ENCODE results near the gene SNAP29. TPM values are rescaled to one million over a fixed set of nuclear protein-coding genes. Genes with fewer than 3 reads are reported as not detected.
A peak's percentile ranks its signal among the peaks of the same experiment; 100 is the strongest.
"Not testable (repeated sequence)": the region's sequence is repeated elsewhere in the genome, so short reads cannot be mapped to it uniquely, and the experiment has no call there.

SNAP29 gene
- polyA plus RNA-seq, 12 donors, result 22.7 to 131 (median 27.9) TPM

GRCh38 chr22:20829491-20830134, 29.2 kb upstream of the SNAP29 start:
- DNase-seq, result no peak

- DNase-seq, result no peak
These were observed 25.6 kb upstream of the SNAP29 start for GRCh38 chr22:20833225-20833665.

DNA sequence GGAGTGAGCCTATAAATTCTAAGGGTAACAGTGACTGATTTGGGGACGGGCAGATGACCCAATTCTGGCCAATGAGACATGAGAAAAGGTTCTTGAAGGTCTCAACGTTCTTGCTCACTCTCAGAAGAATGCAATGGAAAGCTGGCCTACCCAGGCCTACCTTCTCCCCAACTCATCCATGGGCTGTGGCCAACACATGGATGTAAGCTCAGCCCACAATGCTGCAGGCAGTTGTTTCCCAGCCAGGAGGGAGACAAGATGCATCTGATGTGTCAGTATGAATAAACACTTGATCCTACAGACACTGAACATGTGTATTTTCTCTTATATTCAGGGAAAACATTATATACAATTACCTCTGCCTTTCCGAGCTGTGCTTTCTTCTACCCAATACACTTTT, 24.6 kb upstream of the SNAP29 start:
- no peak for DNase-seq

GRCh38 chr22:20834725-20835124, 24.1 kb upstream of the SNAP29 start:
- DNase-seq, result no peak

DNA sequence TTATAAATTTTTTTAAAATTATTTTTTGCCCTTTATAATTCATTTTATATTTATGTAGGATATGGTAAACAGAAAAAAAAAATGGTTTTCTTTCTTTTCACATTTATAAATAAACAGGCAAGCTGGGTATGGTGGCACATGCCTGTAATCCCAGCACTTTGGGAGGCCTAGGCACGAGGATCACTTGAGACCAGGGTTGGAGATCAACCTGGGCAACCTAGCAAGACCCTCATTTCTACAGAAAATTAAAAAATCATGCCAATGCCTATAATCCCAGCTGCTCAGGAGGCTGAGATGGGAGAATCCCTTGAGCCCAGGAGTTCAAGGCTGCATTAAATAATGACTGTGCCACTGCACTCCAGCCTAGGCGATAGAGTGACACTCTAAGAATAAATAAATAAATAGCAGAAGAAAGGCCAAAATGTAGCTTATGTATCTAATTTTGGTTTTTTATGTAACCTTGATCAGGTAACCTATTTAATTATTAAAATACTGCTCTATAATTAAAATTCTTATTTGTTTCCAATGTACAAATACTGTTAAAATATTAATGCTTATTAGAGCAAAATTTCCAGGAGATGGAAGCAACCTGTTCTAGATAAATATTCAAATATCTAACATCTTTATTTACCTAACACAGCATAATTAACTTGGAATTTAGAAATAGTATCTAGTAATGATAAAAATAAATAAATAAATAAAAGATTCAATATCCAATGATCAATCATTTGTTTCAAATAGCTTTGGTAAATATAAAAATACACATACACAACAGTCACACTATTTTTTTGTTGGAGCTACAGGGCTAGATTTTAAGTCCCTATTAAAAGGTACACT, 21.6 kb upstream of the SNAP29 start:
- no peak for DNase-seq

DNA sequence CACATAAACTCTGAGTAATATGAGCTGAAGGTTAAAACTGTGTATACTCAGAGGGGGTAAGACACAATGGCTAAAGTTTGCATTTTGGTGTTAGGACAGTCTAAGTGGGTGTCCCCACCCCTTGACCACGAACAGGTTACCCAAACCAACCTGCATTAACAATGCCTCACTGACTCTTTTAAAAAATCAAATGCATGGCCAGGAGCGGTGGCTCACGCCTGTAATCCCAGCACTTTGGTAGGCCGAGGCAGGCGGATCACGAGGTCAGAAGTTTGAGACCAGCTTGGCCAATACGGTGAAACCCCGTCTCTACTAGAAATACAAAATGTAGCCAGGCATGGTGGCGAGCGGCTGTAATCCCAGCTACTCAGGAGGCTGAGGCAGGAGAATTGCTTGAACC, 19.5 kb upstream of the SNAP29 start:
- DNase-seq, result not testable (repeated sequence)

GRCh38 chr22:20839837-20840645, 18.8 kb upstream of the SNAP29 start:
- no peak for DNase-seq

DNA sequence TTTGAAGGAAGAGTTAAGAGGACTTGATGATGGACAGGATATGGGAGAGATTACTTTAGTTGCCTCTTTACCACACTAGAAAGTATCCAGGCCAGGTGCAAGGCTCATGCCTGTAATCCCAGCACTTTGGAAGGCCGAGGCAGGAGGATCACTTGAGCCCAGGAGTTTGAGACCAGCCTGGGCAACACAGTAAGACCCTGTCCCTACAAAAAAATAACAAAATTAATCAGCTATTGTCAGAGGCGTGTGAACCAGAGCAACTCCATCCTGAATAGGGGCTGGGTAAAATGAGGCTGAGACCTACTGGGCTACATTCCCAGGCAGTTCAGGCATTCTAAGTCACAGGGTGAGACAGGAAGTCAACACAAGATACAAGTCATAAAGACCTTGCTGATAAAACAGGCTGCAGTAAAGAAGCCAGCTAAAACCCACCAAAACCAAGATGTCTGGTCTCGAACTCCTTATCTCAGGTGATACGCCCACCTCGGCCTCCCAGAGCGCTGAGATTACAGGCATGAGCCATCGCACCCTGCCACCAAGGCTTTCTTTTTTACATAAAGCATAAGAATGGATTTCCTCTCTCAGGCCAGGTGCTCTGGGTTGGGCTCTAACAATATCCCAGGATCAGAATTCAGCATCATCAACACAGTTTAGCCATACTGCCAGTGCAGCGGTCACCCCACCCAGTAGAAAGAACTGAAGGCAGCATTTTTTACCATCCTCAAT, 18.0 kb upstream of the SNAP29 start:
- no peak for DNase-seq

- no peak for DNase-seq
These were observed 15.3 kb upstream of the SNAP29 start for GRCh38 chr22:20843501-20843900.

DNA sequence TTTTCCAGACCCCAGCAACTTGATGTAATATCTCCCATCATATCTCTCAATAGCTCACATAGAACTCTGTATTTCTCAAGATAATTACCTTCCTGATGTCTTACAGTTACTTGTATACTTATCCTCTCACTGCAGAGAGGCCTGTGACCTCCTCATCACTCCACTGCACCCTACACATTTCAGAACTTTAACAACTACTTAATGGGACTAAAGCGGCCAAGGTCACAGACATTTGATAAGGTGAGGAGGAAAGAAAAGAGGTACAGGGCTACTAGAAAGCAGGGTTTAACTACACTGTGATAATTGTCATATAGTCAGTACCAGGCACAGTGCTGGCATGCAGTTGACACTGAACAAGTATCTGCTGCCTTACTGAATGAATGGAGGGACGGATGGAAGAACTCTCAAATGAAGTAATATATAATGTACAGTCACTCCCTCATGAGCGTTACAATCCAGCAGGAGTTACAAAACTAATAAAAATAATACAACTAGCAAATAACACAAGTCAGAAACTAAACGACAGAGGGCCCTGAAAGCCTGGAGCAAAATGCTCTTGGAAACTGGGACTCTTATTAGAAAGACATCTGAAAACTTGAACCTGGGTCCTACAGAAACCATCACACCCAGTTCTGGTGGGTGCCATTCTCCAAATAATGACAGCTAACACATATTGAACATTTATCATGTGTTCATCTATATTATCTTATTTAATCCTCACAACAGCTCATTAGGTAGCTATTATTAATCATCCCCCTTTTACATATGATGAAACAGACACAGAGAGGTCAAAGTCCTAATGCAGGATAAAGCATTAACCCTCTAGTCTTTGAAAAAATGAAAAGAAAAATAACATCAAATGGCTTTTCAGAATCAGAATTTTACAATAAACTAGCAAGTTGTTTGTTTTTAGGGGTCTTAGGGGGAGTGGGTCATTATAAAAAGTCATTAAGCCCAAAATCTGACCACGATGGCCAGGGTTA, 14.5 kb upstream of the SNAP29 start:
- no peak for DNase-seq

- no peak for DNase-seq
These were observed 11.4 kb upstream of the SNAP29 start for GRCh38 chr22:20847318-20847822.

GRCh38 chr22:20852076-20852475, 6.7 kb upstream of the SNAP29 start:
- DNase-seq, result no peak

- no peak for DNase-seq
These were observed 6.3 kb upstream of the SNAP29 start for GRCh38 chr22:20852503-20852902.

- no peak for DNase-seq
These were observed 5.6 kb upstream of the SNAP29 start for GRCh38 chr22:20853236-20853660.

- DNase-seq, result no peak
These were observed 1.6 kb upstream of the SNAP29 start for GRCh38 chr22:20857247-20857643.

DNA sequence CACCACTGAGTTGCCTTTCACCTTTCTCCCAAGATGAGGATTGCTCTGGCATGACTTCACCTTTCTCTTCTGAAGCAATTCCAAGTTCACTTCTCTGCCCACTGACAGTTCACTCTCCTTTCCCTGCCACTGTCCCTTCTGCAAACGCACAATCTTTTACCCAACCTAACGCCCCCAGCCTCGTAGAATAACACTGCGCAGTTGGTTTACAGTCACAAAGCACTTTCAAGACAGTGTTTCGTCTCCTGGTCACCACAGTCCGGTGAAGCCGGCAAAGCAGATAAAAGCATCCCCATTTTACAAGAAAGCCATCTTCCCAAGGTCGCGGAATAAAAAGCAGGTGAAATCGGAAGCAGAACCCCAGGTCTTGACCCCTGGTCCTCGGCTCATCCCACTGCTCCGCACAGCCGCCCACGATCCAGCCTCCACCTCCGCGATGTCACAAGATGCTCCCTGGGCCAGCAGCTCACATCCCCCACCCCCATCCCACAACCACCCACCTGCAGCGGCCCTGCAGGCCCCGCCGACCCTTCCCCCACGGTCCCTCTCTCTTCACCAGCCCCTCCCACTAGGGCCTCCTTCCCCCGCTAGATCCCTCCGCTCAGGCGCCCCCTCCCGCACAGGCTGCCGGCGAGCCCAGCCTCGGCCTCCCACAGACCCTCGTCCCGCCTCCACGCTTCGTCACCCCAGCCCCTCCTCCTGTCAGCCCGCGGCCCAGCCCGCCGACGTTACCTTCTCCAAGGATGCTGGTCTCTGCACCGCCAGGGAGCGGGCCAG, 781 bp upstream of the SNAP29 start:
- peak; percentile 87 for DNase-seq

GRCh38 chr22:20859615-20860014, 808 bp downstream of the SNAP29 start:
- DNase-seq, result no peak

DNA sequence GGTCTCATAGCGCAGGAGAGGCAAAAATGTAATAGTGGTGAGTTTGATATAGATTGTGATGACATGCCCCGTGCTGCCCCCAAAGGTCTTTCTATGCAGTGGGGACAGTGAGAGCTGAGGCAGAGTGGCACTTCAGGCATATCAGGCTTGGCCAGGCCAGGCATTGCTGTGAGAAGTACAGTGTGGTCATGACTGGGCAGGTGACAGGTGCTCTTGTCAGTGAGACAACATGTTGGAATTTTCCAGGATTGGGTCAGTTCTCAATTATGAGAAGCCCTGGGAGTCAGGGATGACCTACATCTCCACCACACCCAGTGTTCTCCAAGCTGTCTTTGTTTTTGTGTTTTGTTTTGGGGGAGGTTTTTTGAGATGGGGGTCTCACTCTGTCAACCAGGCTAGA, 3.7 kb downstream of the SNAP29 start:
- DNase-seq, result no peak

DNA sequence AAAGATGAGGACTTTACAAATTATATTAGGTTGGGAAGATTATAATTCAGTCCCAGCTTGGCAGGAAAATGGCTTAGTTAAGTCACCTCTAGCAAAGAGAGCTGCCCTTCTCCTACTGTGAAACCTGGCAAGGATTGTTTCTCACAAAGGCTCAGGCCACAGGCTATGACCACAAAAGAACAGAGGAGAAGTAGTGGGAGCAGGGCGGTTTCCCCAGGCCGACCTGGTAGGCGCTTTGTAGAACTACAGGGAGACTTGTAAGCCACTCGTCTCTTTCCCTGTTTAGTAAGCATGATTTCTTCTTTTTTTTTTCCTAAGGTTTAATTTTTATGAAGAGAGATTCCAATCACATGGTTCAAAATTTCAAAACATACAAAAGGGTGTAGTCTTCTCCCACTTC, 4.6 kb downstream of the SNAP29 start:
- no peak for DNase-seq

Data from muscle of arm (tissue), 12 donors.